Upper lobe of left lung (tissue), 6 donors: ENCODE data around the gene DENND5A. TPM values are rescaled to one million over a fixed set of nuclear protein-coding genes. Genes with fewer than 3 reads are reported as not detected.

Experiments used
- ATAC-seq, 2 donors: fragments of 200-7000 bp; cut with Tn5 transposase; one replicate each; pipeline ENCODE4 v1.9.1; 2022; ENCODE audit warnings: mild to moderate bottlenecking in 2 of 2, moderate library complexity in 2 of 2; ENCODE audit not compliant: low FRiP score in 2 of 2
- DNase-seq, 2 donors: peaks; one replicate each; pipeline ENCODE4 v3.0.0-alpha.2; 2019 to 2020
- H3K27ac ChIP-seq, 4 donors: fragments of 200-600 bp; sonication (generic); one replicate each; pipeline ENCODE4 v1.5.1; 2016 to 2019
- H3K27me3 ChIP-seq, 4 donors: fragments of 200-600 bp; sonication (generic); one replicate each; pipeline ENCODE4 v1.5.1; 2017 to 2019
- H3K36me3 ChIP-seq, 4 donors: fragments of 200-600 bp; sonication (generic); one replicate each; pipeline ENCODE4 v1.5.1; 2016 to 2019
- H3K4me1 ChIP-seq, 4 donors: fragments of 200-600 bp; sonication (generic); one replicate each; pipeline ENCODE4 v1.5.1; 2018 to 2019
- H3K4me3 ChIP-seq, 4 donors: fragments of 200-600 bp; sonication (generic); one replicate each; pipeline ENCODE4 v1.5.1; 2017 to 2019; ENCODE audit warnings: mild to moderate bottlenecking in 2 of 4, moderate library complexity in 1 of 4
- H3K9me3 ChIP-seq, 4 donors: fragments of 200-600 bp; sonication (generic); one replicate each; pipeline ENCODE4 v1.5.1; 2018 to 2019
- EP300 ChIP-seq, 4 donors: sonication (generic); formaldehyde crosslinking; IDR thresholded peaks; one replicate each; pipeline ENCODE4 v1.5.1; 2017; ENCODE audit warnings: antibody characterized with exemption in 4 of 4, control low read depth in 2 of 4
- POLR2A ChIP-seq, 4 donors: fragments of 450-650 bp; IDR thresholded peaks; one replicate each; pipeline ENCODE4 v1.5.1; 2016 to 2017; ENCODE audit warnings: antibody characterized with exemption in 4 of 4, mild to moderate bottlenecking in 2 of 4
- POLR2AphosphoS5 ChIP-seq, 2 donors: sonication (generic); formaldehyde crosslinking; IDR thresholded peaks; one replicate each; pipeline ENCODE4 v1.5.1; 2017; ENCODE audit warnings: antibody characterized with exemption in 2 of 2
- WGBS, 2 donors: methylation state at CpG; one replicate each; pipeline ENCODE4 v1.1.5; 2017 to 2018; 5-methylcytosine and 5-hydroxymethylcytosine counted together
- total RNA-seq, 6 donors: library from RNA; depleted of rRNA in 4 of 6; stranded (reverse); fragments of >200 nt in 4 of 6; gene quantifications; one replicate each; pipeline versions ENCODE4 v1.1.0 to v1.2.1, GENCODE V29; 2016 to 2021
- TF ChIP-seq, protein P1 (sequence below), 6 experiments: fragments of 450-650 bp in 4 of 6; fragments of 200-600 bp in 2 of 6; sonication (generic) in 2 of 6; IDR thresholded peaks; one replicate each; pipeline ENCODE4 v1.5.1; 2016 to 2019; ENCODE audit warnings: antibody characterized with exemption in 6 of 6
- donor health status: DM: no; HTN: no; CAD: no; lungs with moderate emphysema.
- donor health status: DM: no; HTN: yes; CAD: no; lungs with severe emphysema.

The DENND5A gene
- total RNA-seq, 6 donors from 2014 or later = 84.4 to 159 (median 98.8) TPM

DNA sequence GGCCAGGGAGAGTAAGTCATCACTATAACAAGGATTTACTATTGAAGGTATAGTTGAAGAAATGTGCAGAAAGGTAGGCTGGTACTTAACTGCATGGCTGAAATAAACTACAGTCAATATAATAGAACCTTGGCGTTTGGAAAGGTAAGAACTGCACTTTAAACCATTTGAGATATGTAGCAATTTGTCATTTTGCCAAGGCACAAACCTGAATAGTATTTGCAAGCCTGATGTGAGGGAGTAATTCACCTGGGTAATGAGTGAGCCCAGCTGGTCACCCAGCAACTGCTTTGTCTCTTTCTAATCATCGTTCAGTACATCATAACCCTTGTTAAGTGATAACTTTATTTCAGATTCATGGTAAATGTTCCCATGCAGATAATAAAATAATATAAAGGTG is 111.5 kb downstream of the DENND5A start:
- TF ChIP-seq POLR2AphosphoS5 (IDR thresholded peaks at IDR 0.05) (no peak), EP300 (IDR thresholded peaks at IDR 0.05) (no peak), POLR2A (IDR thresholded peaks at IDR 0.05) (no peak)
- TF ChIP-seq, protein P1, sequence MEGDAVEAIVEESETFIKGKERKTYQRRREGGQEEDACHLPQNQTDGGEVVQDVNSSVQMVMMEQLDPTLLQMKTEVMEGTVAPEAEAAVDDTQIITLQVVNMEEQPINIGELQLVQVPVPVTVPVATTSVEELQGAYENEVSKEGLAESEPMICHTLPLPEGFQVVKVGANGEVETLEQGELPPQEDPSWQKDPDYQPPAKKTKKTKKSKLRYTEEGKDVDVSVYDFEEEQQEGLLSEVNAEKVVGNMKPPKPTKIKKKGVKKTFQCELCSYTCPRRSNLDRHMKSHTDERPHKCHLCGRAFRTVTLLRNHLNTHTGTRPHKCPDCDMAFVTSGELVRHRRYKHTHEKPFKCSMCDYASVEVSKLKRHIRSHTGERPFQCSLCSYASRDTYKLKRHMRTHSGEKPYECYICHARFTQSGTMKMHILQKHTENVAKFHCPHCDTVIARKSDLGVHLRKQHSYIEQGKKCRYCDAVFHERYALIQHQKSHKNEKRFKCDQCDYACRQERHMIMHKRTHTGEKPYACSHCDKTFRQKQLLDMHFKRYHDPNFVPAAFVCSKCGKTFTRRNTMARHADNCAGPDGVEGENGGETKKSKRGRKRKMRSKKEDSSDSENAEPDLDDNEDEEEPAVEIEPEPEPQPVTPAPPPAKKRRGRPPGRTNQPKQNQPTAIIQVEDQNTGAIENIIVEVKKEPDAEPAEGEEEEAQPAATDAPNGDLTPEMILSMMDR (IDR thresholded peaks at IDR 0.05) = no peak
- DNase-seq (no peak), ATAC-seq (no peak)
- Histone ChIP-seq H3K36me3 (peaks cover 5 to 56% (median 26%) of the 10 kb centered on the region in 4 donors), H3K27ac (no peak overlapping the region), H3K27me3 (no peaks in the 10 kb centered on the region), H3K4me3 (no peak overlapping the region), H3K9me3 (no peaks in the 10 kb centered on the region), H3K4me1 (no peaks in the 10 kb centered on the region)
- WGBS, 2 donors = 59 to 84% methylated on average over 2 of the region's 2 CpGs

DNA sequence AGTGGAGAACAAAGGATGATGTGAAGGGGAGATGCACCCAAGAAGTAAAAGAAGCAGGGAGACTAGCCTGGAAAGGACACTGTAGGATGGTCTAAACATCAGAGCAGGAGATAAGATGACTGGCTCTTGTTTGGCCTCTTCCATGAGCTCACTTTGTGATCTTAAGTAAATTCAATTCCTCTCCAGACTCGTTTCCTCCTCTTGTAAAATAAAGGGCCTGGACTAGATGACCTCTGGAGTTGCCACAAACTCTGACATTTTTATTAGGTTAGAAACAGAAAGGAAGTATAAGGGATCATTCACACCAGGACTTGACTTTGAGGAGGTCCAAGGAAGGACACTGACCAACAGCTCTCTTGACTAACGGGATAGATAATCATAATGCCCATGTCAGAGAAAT is 113.5 kb downstream of the DENND5A start:
- Histone ChIP-seq H3K4me3 (no peak overlapping the region), H3K27ac (no peak overlapping the region), H3K9me3 (no peaks in the 10 kb centered on the region), H3K4me1 (no peaks in the 10 kb centered on the region), H3K36me3 (peaks cover 9 to 69% (median 31%) of the 10 kb centered on the region in 4 donors), H3K27me3 (no peaks in the 10 kb centered on the region)
- WGBS, 2 donors = 82 to 88% methylated on average over 2 of the region's 2 CpGs
- ATAC-seq (no peak), DNase-seq (no peak)
- TF ChIP-seq POLR2A (IDR thresholded peaks at IDR 0.05) (no peak), EP300 (IDR thresholded peaks at IDR 0.05) (no peak)
- TF ChIP-seq, protein P1 (IDR thresholded peaks at IDR 0.05) = no peak

DNA sequence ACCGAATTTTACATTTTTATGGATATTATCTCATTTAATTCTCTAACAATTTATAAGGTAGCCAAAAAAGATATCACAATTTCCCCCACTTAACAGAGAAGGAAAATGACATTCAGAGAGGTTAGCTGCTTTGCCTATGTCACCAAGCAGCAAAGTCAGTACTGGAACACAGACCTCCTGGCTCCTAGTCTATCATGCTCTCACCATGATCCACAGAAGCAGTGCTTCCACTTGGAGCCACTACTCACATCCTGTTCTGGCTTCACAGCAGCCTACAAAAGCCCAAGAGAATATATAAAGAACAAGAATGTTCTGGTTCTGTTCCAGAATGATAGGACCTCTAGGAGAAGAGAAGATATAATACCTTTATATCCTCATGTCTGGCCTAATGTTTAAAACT is 114.2 kb downstream of the DENND5A start:
- TF ChIP-seq, protein P1 (IDR thresholded peaks at IDR 0.05) = no peak
- TF ChIP-seq POLR2A (IDR thresholded peaks at IDR 0.05) (no peak), EP300 (IDR thresholded peaks at IDR 0.05) (no peak), POLR2AphosphoS5 (IDR thresholded peaks at IDR 0.05) (no peak)
- no peak for DNase-seq
- no peak for ATAC-seq
- H3K36me3 ChIP-seq = peaks cover 11 to 72% (median 37%) of the 10 kb centered on the region in 4 donors
- no peaks in the 10 kb centered on the region for H3K9me3 ChIP-seq
- no peak overlapping the region for H3K27ac ChIP-seq
- H3K27me3 ChIP-seq = no peaks in the 10 kb centered on the region
- no peak overlapping the region for H3K4me3 ChIP-seq
- H3K4me1 ChIP-seq = no peaks in the 10 kb centered on the region
- WGBS, 2 donors = 76 to 82% methylated on average over 1 of the region's 1 CpG

DNA sequence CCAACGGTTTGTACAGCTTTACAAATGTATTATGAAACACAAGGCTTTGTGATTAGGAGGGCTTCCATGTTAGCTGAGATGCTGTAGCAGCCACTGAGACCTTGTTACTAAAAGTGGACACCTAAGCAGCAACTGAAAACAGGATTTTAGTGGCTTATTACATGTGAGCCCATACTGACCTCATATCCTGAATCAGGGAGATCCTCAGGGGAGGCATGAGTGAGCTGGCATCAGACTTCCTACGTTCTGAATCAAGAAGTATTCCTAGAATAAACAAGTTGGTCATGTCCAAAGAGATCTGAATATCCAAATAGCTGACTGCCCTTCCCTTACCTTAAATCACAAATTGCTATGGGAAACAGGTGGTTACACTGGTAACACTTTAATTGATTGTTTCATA is 114.6 kb downstream of the DENND5A start:
- 60 to 65% methylated on average over 2 of the region's 2 CpGs for WGBS, 2 donors
- H3K9me3 ChIP-seq = no peaks in the 10 kb centered on the region
- no peak for TF ChIP-seq EP300 (IDR thresholded peaks at IDR 0.05)
- no peak for TF ChIP-seq POLR2A (IDR thresholded peaks at IDR 0.05)
- TF ChIP-seq, protein P1 (IDR thresholded peaks at IDR 0.05) = no peak
- no peak for TF ChIP-seq POLR2AphosphoS5 (IDR thresholded peaks at IDR 0.05)
- H3K4me1 ChIP-seq = no peaks in the 10 kb centered on the region
- H3K4me3 ChIP-seq = no peak overlapping the region
- ATAC-seq (no peak), DNase-seq (no peak)
- no peak overlapping the region for H3K27ac ChIP-seq
- H3K36me3 ChIP-seq = peaks cover 11 to 72% (median 41%) of the 10 kb centered on the region in 4 donors
- no peaks in the 10 kb centered on the region for H3K27me3 ChIP-seq

DNA sequence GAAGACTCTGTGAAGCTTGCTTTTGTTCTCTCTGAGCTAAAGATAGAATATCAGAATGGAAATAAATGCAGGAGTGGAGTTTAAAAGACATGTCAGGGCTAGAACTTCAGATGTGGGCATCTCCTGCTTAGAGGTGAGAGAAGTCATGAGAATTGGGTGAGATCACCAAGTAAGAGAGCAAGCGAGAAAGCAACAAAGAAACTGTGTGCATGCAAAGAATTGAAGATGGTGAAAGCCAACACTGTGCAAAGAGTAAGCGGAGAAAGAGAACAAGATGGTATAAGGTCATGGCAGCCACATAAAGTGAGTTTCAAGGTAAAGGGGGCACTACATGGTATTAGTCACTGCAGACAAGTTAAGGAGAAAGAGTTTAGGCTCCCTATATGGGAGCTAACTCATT is 116.4 kb downstream of the DENND5A start:
- Histone ChIP-seq H3K27ac (no peak overlapping the region), H3K9me3 (no peaks in the 10 kb centered on the region), H3K27me3 (no peaks in the 10 kb centered on the region), H3K36me3 (peaks cover 18 to 89% (median 57%) of the 10 kb centered on the region in 4 donors), H3K4me3 (no peak overlapping the region), H3K4me1 (no peaks in the 10 kb centered on the region)
- no peak for ATAC-seq
- 90 to 93% methylated on average over 2 of the region's 2 CpGs for WGBS, 2 donors
- DNase-seq = no peak
- no peak for TF ChIP-seq POLR2A (IDR thresholded peaks at IDR 0.05)
- TF ChIP-seq, protein P1 (IDR thresholded peaks at IDR 0.05) = no peak
- no peak for TF ChIP-seq EP300 (IDR thresholded peaks at IDR 0.05)
- TF ChIP-seq POLR2AphosphoS5 (IDR thresholded peaks at IDR 0.05) = no peak
